ENCODE results near the gene GNG3.

Gene GNG3

DNA sequence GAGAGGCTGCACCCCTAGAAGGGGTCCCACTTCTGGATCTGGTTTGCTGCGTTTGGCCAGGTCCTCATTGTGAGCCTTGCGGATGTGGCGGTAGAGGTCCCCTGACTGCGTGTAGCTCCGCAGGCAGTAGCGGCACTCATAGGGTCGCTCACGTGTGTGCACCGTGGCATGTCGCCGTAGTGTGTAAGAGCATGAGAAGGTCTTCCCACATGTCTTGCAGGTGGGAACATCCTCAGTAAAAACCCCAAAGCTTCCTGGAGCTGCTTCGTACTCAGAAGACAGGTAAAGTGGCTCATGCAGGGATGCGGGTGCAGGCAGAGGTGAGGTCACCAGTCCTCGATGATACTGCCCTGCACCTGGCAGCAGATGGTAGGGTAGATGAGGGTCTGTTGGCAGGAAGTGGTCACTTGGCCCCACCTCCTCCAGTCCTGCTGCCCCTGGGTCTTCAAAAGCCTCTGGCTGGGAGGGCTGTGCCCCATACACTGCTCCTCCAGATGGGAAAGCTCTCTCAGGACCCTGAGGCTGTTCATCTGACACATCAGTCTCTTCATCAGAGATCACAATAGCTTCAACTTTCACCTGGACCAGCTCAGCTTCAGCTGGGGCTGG, 44.8 kb downstream of the GNG3 start:
- TF ChIP-seq, protein P1, sequence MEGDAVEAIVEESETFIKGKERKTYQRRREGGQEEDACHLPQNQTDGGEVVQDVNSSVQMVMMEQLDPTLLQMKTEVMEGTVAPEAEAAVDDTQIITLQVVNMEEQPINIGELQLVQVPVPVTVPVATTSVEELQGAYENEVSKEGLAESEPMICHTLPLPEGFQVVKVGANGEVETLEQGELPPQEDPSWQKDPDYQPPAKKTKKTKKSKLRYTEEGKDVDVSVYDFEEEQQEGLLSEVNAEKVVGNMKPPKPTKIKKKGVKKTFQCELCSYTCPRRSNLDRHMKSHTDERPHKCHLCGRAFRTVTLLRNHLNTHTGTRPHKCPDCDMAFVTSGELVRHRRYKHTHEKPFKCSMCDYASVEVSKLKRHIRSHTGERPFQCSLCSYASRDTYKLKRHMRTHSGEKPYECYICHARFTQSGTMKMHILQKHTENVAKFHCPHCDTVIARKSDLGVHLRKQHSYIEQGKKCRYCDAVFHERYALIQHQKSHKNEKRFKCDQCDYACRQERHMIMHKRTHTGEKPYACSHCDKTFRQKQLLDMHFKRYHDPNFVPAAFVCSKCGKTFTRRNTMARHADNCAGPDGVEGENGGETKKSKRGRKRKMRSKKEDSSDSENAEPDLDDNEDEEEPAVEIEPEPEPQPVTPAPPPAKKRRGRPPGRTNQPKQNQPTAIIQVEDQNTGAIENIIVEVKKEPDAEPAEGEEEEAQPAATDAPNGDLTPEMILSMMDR (IDR thresholded peaks at IDR 0.05; ENCODE audit: control insufficient read depth, extremely low read depth, insufficient read depth) = no peak
- no peak for DNase-seq (ENCODE audit: low read depth)

GRCh38 chr11:62752994-62753735, 45.7 kb downstream of the GNG3 start:
- H3K4me3 ChIP-seq (ENCODE audit: low read depth, low read length) = peak overlapping the region; percentile 69
- no peak for DNase-seq (ENCODE audit: low read depth)
- TF ChIP-seq, protein P1 (IDR thresholded peaks at IDR 0.05; ENCODE audit: control insufficient read depth, extremely low read depth, insufficient read depth) = no peak

More for the DNA sequence above, 44.8 kb downstream of the GNG3 start:
- H3K4me3 ChIP-seq (ENCODE audit: low read depth, low read length) = no peak overlapping the region

DNA sequence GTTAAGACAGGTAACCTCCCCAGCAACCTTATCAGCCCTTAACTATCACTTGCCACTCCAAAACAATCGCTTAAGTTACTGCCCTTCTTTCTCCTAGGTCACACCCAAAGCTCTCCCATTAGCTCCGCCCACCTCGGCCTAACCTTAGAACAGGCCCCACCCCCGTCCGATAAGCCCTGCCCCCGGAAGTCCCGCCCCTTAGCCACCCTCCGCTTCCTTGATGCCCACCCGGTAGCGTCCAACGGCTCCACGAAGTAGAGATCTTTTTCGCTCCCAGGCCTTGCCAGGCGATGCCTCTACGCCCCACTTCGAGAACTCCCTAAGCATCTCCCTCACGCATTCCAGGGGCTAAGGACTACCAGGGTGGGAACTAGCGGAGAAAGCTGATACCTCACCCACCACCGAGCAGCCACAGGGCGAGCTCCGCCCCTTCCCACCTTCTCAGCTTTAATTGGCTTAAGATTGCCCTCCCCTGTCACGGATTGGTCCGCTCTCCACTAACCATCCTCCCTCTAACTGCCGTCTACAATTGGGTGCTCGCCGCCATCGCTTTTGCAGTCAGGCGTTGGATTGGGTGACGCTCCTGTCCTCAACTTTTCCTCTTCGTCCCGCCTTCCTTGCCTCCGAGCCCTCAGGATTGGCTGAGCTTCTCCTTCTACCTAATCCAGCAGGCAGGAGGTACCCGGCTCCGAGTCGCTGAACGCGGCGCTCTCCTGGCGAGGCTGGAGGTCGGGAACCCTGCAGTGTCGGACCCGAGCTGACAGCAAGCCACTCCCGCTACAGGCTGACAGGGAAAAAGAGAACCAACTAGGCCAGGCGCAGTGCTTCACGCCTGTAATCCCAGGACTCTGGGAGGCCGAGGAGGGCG, 46.5 kb downstream of the GNG3 start, which contains the start of gene ZBTB3:
TSS of gene ZBTB3 (minus strand) at position 425 of the 868 bp plus-strand sequence. CDS start 496 bp downstream, outside the sequence.
- H3K4me3 ChIP-seq (ENCODE audit: low read depth, low read length) = peak within 1 kb of the TSS; percentile 69
- TF ChIP-seq, protein P1 (IDR thresholded peaks at IDR 0.05; ENCODE audit: control insufficient read depth, extremely low read depth, insufficient read depth) = no peak
- DNase-seq (ENCODE audit: low read depth) = peak; percentile 100

DNA sequence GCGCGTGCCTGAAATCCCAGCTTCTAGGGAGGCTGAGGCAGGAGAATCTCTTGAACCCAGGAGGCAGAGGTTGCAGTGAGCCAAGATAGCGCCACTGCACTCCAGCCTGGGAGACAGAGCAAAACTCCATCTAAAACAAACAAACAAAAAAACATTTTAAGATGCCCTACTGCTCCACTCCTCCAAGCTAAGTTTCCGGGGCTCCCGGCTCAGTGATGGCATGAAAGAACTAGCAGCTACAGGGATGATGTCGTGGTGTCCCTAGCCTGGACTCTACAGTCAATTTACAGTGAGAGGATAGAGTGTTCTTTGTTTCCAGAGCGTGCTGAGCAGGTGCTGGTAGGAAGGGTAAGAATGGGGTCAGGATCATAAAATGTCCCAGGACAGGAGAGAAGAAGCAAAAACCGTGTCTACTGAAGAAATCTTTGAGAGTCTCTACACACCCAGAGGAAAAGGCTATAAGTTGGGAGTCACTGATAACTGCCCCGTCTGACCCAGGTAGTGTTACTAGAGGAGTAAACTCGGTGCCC, 47.7 kb downstream of the GNG3 start:
- no peak overlapping the region for H3K4me3 ChIP-seq (ENCODE audit: low read depth, low read length)
- DNase-seq (ENCODE audit: low read depth) = no peak
- TF ChIP-seq, protein P1 (IDR thresholded peaks at IDR 0.05; ENCODE audit: control insufficient read depth, extremely low read depth, insufficient read depth) = no peak

GRCh38 chr11:62757846-62758788, 50.6 kb downstream of the GNG3 start:
- TF ChIP-seq, protein P1 (IDR thresholded peaks at IDR 0.05; ENCODE audit: control insufficient read depth, extremely low read depth, insufficient read depth) = no peak
- no peak overlapping the region for H3K4me3 ChIP-seq (ENCODE audit: low read depth, low read length)
- no peak for DNase-seq (ENCODE audit: low read depth)

All from LNCaP clone FGC (cell line).